ENCODE measurements around the gene NLGN1.

DNA sequence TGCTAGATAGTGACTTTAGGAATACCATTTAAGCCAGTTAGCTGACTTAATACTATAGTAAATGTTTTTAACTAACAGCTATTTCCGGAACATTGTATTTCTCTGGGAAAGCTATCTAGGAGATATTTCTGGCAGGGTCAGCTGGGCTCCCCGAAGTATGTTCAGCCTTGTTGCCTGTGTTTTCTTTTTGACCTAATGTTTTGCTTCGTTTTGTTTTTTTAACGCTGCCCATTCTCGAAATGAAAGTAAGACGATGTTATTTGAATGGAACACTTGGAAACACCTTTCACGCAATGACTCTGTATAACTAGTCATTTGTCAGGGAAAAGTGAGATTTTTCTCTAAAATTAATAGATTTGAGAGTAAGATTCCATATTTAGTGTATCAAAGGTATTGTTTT lies 758.7 kb downstream of the NLGN1 start:
- no peak for TF ChIP-seq OSR1 (CRISPR knock-in tag; IDR thresholded peaks at IDR 0.05)
- TF ChIP-seq, protein P1, sequence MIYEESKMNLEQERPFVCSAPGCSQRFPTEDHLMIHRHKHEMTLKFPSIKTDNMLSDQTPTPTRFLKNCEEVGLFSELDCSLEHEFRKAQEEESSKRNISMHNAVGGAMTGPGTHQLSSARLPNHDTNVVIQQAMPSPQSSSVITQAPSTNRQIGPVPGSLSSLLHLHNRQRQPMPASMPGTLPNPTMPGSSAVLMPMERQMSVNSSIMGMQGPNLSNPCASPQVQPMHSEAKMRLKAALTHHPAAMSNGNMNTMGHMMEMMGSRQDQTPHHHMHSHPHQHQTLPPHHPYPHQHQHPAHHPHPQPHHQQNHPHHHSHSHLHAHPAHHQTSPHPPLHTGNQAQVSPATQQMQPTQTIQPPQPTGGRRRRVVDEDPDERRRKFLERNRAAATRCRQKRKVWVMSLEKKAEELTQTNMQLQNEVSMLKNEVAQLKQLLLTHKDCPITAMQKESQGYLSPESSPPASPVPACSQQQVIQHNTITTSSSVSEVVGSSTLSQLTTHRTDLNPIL (CRISPR knock-in tag; IDR thresholded peaks at IDR 0.05; ENCODE audit: low read depth), result no peak
- TF ChIP-seq, protein P2, sequence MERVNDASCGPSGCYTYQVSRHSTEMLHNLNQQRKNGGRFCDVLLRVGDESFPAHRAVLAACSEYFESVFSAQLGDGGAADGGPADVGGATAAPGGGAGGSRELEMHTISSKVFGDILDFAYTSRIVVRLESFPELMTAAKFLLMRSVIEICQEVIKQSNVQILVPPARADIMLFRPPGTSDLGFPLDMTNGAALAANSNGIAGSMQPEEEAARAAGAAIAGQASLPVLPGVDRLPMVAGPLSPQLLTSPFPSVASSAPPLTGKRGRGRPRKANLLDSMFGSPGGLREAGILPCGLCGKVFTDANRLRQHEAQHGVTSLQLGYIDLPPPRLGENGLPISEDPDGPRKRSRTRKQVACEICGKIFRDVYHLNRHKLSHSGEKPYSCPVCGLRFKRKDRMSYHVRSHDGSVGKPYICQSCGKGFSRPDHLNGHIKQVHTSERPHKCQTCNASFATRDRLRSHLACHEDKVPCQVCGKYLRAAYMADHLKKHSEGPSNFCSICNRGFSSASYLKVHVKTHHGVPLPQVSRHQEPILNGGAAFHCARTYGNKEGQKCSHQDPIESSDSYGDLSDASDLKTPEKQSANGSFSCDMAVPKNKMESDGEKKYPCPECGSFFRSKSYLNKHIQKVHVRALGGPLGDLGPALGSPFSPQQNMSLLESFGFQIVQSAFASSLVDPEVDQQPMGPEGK (CRISPR knock-in tag; IDR thresholded peaks at IDR 0.05; ENCODE audit: borderline replicate concordance), result no peak
- no peak for TF ChIP-seq ARNTL (CRISPR knock-in tag; IDR thresholded peaks at IDR 0.05; ENCODE audit: borderline replicate concordance, low read depth)
- TF ChIP-seq BACH2 (CRISPR knock-in tag; IDR thresholded peaks at IDR 0.05; ENCODE audit: borderline replicate concordance), result no peak
- TF ChIP-seq CSDC2 (CRISPR knock-in tag; IDR thresholded peaks at IDR 0.05), result no peak
- TF ChIP-seq ESRRG (CRISPR knock-in tag; IDR thresholded peaks at IDR 0.05), result no peak

All from SK-N-SH treated with all-trans-retinoic acid at 6 μM for 48 hours (cell line).